GM12878 (cell line): Measurements from ENCODE around the gene B3GAT1. TPM values are rescaled to one million over a fixed set of nuclear protein-coding genes. Genes with fewer than 3 reads are reported as not detected.

Experiments
- ATF2 ChIP-seq: IDR thresholded peaks from 2 replicates; pipeline ENCODE4 v1.6.1; 2012; ENCODE audit warnings: low read length, inconsistent platforms
- E2F8 ChIP-seq: fragments of 450-650 bp; IDR thresholded peaks from 2 replicates; pipeline ENCODE4 v1.6.1; 2018; ENCODE audit warnings: mild to moderate bottlenecking, low read depth, moderate library complexity; ENCODE audit not compliant: partially characterized antibody
- EED ChIP-seq: sonication (generic); IDR thresholded peaks from 2 replicates; pipeline ENCODE4 v1.6.1; 2016; ENCODE audit warnings: antibody characterized with exemption, low read depth
- FOS ChIP-seq: IDR thresholded peaks from 3 replicates; pipeline ENCODE4 v1.6.1; 2011; ENCODE audit warnings: borderline replicate concordance; ENCODE audit not compliant: insufficient read length; ENCODE audit errors: extremely low read depth
- IKZF1 ChIP-seq: fragments of 450-650 bp; conservative IDR thresholded peaks from 2 replicates; pipeline ENCODE4 v1.6.1; 2017; ENCODE audit warnings: antibody characterized with exemption, mild to moderate bottlenecking
- IRF4 ChIP-seq: IDR thresholded peaks from 2 replicates; pipeline ENCODE4 v1.6.1; 2011; ENCODE audit warnings: low read depth, low read length
- KDM1A ChIP-seq: fragments of 200-600 bp; sonication (generic); IDR thresholded peaks from 2 replicates; pipeline ENCODE4 v1.6.1; 2016; ENCODE audit warnings: borderline replicate concordance
- MXI1 ChIP-seq: fragments of 150-350 bp; IDR thresholded peaks from 2 replicates; pipeline ENCODE4 v1.6.1; 2011; ENCODE audit warnings: low read depth, mild to moderate bottlenecking, inconsistent platforms, low read length, improper control_type of control experiment
- NFYA ChIP-seq: IDR thresholded peaks from 2 replicates; pipeline ENCODE4 v1.6.1; 2011; ENCODE audit warnings: low read depth, mild to moderate bottlenecking, low read length, improper control_type of control experiment, borderline replicate concordance
- RCOR1 ChIP-seq: conservative IDR thresholded peaks from 2 replicates; pipeline ENCODE4 v1.6.1; 2012; ENCODE audit warnings: low read depth, low read length, improper control_type of control experiment
- RELA ChIP-seq: fragments of 450-650 bp; IDR thresholded peaks from 2 replicates; pipeline ENCODE4 v1.8.0; 2014; ENCODE audit warnings: borderline replicate concordance; ENCODE audit not compliant: partially characterized antibody
- SREBF2 ChIP-seq: IDR thresholded peaks from 2 replicates; pipeline ENCODE4 v1.6.1; 2012; ENCODE audit warnings: mild to moderate bottlenecking, low read length
- TCF3 ChIP-seq: IDR thresholded peaks from 2 replicates; pipeline ENCODE4 v1.6.1; 2012; ENCODE audit warnings: low read depth, mild to moderate bottlenecking, low read length, borderline replicate concordance; ENCODE audit not compliant: insufficient read depth
- USF1 ChIP-seq: IDR thresholded peaks from 2 replicates; pipeline ENCODE4 v1.6.1; 2011; ENCODE audit warnings: borderline replicate concordance, low read depth, mild to moderate bottlenecking, moderate library complexity, mixed read lengths, low read length; ENCODE audit not compliant: insufficient read depth; ENCODE audit errors: extremely low read length
- polyA plus RNA-seq, 11 experiments: library from polyadenylated mRNA; depleted of rRNA in 4 of 11; unstranded in 6 of 11; stranded (reverse) in 5 of 11; fragments of >200 nt; fragmentation: Nextera tagmentation in 4 of 11; fragmentation: Illumina TruSeq in 1 of 11; extraction: Ambion mirVana in 4 of 11; extraction: Trizol in 1 of 11; gene quantifications; 1 replicate in 1 of 11; 2 replicates in 10 of 11; pipeline versions ENCODE4 v1.2.1 to v1.2.3, GENCODE V29; 2011 to 2016; ENCODE audit warnings: inconsistent platforms in 2 of 11, missing spikeins in 2 of 11, low read depth in 1 of 11
- total RNA-seq, 4 experiments: library from RNA; depleted of rRNA in 3 of 4; stranded (reverse); fragments of >200 nt in 3 of 4; fragmentation: Illumina TruSeq in 1 of 4; extraction: Trizol in 1 of 4; gene quantifications; 2 replicates each; pipeline versions ENCODE4 v1.2.1 to v1.2.3, GENCODE V29; 2013 to 2021

Gene B3GAT1
- total and polyA plus RNA-seq, 10 of the 15 experiments (the other 5 are each of a cell fraction or from before 2014, with no cell fraction given): 0.05 TPM; not detected in 9

DNA sequence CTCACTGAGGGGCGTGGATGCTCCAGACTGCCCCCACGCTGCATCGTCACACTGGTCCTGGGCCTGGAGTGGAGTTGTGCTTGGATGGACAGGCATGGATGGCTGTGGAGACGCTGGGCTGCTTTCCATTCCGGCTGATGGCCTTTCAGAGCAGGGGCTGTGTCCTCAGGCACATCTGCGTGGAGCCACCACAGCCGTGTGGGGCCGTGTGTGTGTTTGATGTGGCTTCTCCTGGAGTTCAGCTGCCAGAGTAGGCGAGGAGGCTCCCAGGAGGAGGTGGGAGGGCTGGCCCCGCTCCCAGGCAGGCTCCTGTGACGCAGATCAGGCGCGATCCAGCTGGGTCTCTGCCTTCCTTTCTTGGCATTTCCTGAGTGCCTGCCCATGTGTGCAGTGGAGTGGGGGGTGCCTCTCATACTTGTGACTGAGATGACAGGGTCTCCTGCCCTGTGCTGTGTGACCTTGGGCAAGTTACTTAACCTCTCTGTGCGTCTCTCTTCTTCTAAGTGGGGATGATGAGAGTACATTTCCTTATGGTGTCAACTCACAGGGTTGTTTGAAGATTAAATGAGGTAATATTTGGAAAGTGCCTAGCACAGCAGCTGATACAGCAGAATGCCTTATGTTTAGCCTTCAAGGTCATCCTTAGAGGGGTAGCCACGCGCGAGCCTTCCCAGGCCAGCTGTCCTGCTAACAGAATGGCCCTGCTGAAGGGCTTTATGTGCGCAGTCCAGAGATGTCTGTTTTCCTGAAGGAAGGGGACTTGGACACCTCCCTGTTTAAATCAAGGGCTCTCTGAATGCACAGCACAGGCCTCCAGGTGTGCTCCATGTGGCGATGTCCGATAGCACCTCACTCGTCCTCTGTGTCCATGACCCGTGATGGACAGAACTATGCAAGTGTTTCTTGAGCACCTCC lies 46.8 kb downstream of the B3GAT1 start (continued):
- no peak for TF ChIP-seq ATF2
- TF ChIP-seq IKZF1: no peak
- no peak for TF ChIP-seq RELA
- TF ChIP-seq MXI1: no peak
- TF ChIP-seq KDM1A: no peak
- TF ChIP-seq SREBF2: no peak
- no peak for TF ChIP-seq EED
- no peak for TF ChIP-seq IRF4
- no peak for TF ChIP-seq USF1
- no peak for TF ChIP-seq NFYA
- no peak for TF ChIP-seq FOS
- TF ChIP-seq TCF3: no peak
- TF ChIP-seq E2F8: no peak
- no peak for TF ChIP-seq RCOR1
